HG03095 (cell line): Measurements from ENCODE around the gene FMNL3.
"Not testable (repeated sequence)": the region's sequence is repeated elsewhere in the genome, so short reads cannot be mapped to it uniquely, and the experiment has no call there.

Experiments used
- ATAC-seq: cut with Tn5 transposase; IDR thresholded peaks from one replicate; pipeline ENCODE4 v1.9.1; 2021; ENCODE audit warnings: moderate library complexity; ENCODE audit not compliant: unreplicated experiment

Gene FMNL3

GRCh38 chr12:49717800-49718199 is 10.6 kb upstream of the FMNL3 start:
- not testable (repeated sequence) for ATAC-seq

- peak; percentile 77 for ATAC-seq
Measured at GRCh38 chr12:49716553-49716952, 9.3 kb upstream of the FMNL3 start.

GRCh38 chr12:49713952-49714351 is 6.7 kb upstream of the FMNL3 start:
- not testable (repeated sequence) for ATAC-seq

GRCh38 chr12:49708851-49709250 is 1.6 kb upstream of the FMNL3 start:
- no peak for ATAC-seq

DNA sequence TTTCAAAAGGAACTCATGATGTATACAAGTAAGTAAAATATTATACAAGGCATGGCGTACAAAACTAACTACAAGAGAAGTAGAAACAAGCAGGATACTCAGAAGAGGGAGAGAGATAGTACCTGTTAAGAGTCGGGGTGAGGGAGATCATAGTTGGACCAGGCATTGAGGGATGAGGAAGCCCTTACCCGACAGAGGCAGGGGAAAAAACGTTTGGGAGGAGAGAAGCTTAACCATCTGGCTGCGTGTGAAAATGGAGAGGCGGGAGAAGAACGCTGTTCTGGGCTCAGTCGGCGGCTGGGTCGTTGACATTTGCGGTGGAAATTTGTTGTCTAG is 575 bp upstream of the FMNL3 start:
- no peak for ATAC-seq

- peak; percentile 8 for ATAC-seq
Measured at GRCh38 chr12:49706351-49707127, 666 bp downstream of the FMNL3 start.

- ATAC-seq, result no peak
Measured at GRCh38 chr12:49705479-49706134, 1.6 kb downstream of the FMNL3 start.

GRCh38 chr12:49703647-49704137 is 3.5 kb downstream of the FMNL3 start:
- no peak for ATAC-seq

DNA sequence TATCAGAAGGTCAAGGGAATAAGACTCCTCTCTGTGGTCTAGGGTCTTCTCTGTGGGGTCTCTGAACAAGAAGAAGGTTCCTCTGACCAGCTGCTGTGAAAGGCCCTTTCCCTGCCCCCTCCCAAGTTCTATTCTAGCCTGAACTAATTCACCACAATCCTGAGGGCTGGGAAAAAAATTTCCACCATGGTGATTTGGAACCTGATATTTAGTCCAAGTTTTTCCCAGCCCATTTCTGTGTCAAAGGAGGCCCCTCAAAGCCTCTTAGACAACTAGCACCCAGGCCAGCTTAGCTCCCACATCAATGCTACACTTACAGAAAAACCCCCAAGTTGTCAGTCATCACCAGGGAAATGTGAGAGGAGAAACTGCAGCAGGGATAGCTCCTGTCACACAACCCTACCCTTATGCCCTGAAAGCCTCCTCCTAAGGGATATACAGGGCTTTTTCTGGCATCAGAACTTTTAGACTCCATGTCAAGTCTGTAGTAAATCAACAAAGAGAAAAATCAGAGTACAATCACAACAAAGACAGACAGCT is 4.5 kb downstream of the FMNL3 start:
- ATAC-seq, result no peak

DNA sequence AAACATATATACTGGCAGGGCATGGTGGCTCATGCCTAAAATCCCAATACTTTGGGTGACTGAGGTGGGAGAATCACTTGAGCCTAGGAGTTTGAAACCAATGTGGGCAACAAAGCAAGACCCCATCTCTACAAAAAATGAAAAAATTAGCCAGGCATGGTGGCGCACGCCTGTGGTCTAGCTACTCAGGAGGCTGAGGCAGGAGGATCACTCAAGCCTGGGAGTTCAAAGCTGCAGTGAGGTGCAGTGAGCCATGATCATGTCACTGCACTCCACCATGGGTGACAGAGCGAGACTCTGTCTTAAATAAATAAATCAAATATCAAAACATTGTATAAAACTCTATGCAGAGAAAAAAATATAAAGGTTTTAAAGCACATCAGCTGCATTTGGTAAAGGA is 5.2 kb downstream of the FMNL3 start:
- ATAC-seq, result no peak

DNA sequence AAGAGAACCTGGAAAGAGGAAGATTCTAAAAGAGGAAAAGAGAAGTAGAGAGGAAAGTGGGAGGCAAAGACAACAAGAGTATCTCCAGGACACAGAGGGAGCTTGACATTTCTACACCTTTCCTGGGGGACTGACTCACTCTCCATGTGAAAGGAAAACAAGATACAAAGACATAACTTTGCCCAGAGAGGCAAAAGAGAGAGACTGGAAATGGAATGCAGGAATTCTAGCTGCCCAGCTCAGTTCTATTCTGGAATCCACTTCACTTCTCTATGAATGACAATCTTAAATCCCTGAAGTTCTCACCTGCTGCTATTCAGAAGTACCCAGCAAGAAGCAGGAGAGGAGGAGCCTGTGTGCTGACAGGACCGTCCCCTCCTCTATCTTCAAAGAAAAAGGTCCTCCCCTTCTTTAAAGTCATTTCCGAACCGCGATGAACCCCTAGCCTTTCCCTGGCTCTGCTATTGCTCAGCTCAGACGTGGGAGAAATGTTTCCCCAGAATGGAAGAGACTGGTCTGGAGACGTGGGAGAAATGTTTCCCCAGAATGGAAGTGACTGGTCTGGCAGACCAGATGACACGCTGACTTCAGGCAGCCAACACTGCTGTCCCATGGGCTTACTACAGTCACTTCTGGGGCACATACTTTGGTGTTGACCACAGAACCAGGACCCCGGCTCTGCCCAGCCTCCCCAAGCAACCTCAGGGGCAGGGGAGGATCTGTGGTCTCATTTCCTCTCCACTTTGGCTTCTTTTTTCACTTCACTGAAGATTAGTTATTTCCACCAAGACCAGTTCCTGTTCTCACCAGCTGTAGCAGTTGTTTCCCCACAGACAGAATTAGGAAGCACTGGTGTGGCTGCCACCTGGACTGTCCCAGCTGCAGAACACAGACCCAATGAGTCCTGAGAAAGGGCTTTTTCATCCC is 8.3 kb downstream of the FMNL3 start:
- peak; percentile 56 for ATAC-seq

DNA sequence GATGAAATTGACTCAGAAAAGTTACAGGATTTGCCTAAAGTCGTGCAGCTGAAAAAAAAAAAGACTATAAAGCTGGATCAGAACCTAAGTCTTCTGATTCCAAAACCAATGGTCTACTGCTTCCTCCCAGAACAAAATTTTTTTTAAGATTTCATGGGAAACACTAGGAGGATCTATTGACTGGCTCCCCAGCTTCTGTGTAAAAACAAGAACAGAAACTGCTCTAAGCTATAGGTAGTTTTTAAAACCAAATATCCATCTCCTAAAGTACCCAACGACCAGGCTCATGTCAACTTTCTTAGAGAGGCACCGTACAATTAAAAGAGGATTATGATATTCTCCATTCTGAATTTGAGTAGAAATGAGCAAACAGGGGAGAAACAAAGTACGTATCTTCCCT is 9.4 kb downstream of the FMNL3 start:
- no peak for ATAC-seq

DNA sequence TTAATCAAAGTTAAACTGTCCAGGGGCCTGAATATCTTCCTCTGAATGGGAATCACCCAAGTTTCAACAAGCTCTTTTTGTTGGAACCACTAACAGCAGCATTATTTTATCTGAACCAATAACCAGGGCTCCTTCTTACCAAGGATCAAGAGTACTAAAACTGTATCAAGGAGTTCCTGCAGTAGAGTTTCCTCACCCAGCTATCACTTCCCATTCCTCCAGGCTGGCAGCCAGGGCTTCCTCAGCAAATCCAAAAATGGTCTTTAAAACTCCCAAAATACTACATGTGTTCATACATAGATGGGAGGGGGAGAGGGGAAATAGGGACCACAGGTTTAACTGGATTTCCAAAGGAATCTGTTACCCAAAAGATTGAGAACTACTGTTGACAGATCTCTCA is 10.5 kb downstream of the FMNL3 start:
- ATAC-seq, result no peak

DNA sequence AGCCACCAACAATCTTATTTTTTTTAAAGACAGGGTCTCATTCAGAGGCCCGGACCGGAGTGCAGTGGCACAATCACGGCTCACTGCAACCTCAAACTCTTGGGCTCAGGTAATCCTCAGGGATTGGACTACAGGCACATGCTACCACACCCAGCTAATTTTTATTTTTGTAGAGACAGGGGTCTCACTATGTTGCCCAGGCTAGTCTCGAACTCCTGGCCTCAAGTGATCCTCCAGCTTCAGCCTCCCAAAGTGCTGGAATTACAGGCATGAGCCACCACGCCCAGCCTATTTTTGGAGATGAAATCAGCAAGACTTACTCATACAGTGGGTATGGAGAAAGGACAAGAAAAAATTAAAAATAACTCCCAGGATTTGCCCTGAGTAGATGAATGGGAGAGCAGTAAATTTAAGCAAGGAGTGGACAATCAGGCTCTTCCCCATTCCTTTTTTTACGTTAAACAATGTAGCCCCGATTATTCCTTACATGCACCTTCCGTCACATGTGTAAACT is 13.2 kb downstream of the FMNL3 start:
- ATAC-seq, result no peak

DNA sequence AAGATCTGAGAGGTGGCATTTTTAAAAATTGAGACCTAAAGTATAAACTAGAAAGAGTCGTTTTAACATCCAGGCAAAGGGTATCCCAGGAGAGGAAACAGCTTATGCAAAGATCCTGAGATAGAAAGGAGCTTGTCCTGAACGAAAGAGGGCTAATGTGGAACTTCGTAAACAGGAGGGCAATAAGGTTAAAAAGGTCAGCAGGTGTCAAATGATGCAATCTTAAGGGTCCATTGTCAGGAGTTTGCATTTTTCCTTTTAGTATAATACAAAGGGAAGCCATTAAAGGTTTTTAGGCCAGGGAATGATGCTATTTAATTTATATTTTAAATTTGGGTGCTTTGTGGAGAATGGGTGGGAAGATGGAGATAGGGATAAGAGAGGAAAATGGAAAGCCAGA is 14.4 kb downstream of the FMNL3 start:
- ATAC-seq, result no peak

DNA sequence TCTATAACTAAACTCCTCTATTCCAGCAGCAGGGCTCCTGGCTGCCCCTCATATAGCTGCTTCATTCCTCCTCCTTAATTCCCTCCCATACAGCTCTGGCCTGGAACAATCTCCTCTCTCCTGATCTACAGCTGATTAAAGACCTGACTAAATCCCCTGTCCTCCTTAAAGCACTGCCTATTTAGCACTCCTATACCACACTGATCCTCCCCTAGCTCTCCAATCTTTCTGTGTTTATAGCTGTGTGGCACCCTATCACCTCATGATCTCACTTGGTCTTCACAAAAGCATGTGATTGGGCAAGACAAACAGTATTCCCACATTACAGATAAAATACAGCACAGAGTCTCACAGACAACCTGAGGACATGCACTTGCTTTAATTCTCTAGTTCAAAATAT is 17.4 kb downstream of the FMNL3 start:
- ATAC-seq, result no peak

DNA sequence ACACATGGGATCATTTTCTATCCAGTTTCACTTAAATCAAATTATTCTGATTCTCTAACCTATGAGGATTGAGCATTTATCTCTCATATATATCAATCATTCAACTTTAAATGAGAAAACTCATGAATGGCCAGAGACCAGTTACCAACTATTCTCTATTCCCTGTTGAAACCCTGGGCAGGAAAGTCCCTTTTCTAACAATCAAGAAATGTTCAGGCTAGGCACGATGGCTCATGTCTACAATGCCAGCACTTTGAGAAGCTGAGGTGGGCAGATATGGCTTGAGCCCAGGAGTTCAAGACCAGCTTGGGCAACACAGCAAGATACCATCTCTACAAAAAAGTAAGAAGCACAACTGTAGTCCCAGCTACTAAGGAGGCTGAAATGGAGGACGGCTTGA is 18.0 kb downstream of the FMNL3 start:
- ATAC-seq, result no peak

GRCh38 chr12:49687941-49688340 is 19.3 kb downstream of the FMNL3 start:
- ATAC-seq, result no peak

- ATAC-seq, result no peak
Measured at GRCh38 chr12:49684310-49684854, 22.8 kb downstream of the FMNL3 start.

GRCh38 chr12:49683599-49684309 is 23.5 kb downstream of the FMNL3 start:
- no peak for ATAC-seq
